AG04449 (cell line): ENCODE measurements around the gene RTN4.

Experiments used
- CTCF ChIA-PET: fragments of 350-600 bp; formaldehyde crosslinking; extraction: SDS; loops from one replicate; lab custom pipeline; 2021; ENCODE audit warnings: antibody characterized with exemption; lab: Yijun Ruan, JAX
- POLR2A ChIA-PET: fragments of 400-600, 350-600 bp; formaldehyde crosslinking; extraction: SDS; loops from one replicate; lab custom pipeline; 2020; ENCODE audit warnings: antibody characterized with exemption, inconsistent platforms; lab: Yijun Ruan, JAX
- DNase-seq: peaks from one replicate; pipeline ENCODE4 v3.0.0-alpha.2; 2010; ENCODE audit warnings: low read depth, low spot score
- H3K4me3 ChIP-seq: 2 replicates; pipeline ENCODE4 v1.5.1; 2011; ENCODE audit warnings: low read depth, mild to moderate bottlenecking, control low read depth, low read length
- CTCF ChIP-seq: IDR thresholded peaks from one replicate; pipeline ENCODE4 v1.5.1; 2011; ENCODE audit warnings: mild to moderate bottlenecking, moderate library complexity, low read length, control low read depth, inconsistent platforms; ENCODE audit not compliant: insufficient read depth; ENCODE audit errors: missing control alignments

RTN4 gene

DNA sequence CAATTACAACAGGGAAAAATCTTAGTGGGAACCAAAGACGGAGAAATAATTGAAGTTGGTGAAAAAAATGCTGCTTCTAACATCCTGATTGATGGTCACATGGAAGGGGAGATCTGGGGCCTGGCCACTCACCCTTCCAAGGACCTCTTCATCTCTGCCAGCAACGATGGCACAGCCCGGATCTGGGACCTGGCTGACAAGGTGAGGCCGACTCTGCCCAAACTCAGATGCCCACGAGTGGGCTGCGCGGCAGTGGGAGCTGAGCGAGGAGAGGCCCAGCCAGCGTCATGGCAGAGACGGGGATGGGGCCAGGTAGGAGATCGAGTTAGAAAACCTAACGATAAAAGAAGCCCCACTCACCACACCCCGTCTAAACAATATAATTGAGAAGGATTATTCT is 87.7 kb downstream of the RTN4 start:
- no peak for TF ChIP-seq CTCF
- POLR2A ChIA-PET, result interaction anchor here (1.4 kb wide), 1 partner anchor 63 kb away, joined by 3 read pairs; no protein-coding TSS in a partner anchor
- no peak for DNase-seq
- H3K4me3 ChIP-seq, result no peak overlapping the region
- CTCF ChIA-PET, result interaction anchor here (2.0 kb wide), 1 partner anchor 63 kb away, joined by 7 read pairs; no protein-coding TSS in a partner anchor

- no peak for DNase-seq
- ChIA-PET POLR2A (no interaction called here), CTCF (interaction anchor here (1.3 kb wide), 2 partner anchors 60 to 208 kb away, joined by 3 to 4 read pairs; no protein-coding TSS in a partner anchor)
- H3K4me3 ChIP-seq, result no peak overlapping the region
- TF ChIP-seq CTCF, result no peak
Measured at GRCh38 chr2:54960164-54960563, 90.1 kb downstream of the RTN4 start.

- ChIA-PET POLR2A (no interaction called here), CTCF (no interaction called here)
- DNase-seq, result no peak
- no peak overlapping the region for H3K4me3 ChIP-seq
- TF ChIP-seq CTCF, result no peak
Measured at GRCh38 chr2:54958717-54959371, 91.4 kb downstream of the RTN4 start.

DNA sequence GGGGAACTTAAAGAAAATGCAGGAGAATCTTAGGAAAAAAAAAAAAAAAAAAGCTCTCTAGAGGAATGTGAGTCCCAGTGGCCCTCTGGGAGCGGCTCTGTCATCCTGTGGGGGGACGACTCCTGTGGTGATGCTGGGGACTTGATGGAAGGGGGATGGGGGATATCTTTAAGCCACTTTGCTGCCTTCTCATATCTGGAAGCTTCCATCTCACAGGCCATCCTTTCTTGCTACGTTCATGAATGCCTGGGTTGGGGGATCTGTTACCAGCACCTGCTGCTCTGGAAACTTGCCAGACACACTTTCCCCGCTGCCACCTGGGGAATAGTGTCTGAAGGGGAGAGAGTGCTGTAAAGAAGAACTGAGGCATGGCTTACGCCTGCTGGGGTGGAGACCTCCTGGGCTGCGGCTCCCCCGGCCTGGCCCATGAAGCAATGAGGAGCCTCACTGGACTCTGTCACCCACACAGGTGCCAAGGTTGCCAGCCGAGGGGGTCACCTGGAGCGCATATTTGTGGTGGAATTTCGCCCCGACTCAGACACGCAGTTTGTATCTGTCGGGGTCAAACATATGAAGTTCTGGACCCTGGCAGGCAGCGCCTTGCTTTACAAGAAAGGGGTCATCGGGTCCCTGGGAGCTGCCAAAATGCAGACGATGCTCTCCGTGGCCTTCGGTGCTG is 92.8 kb downstream of the RTN4 start:
- no peak for DNase-seq
- no peak overlapping the region for H3K4me3 ChIP-seq
- TF ChIP-seq CTCF, result no peak
- CTCF ChIA-PET, result interaction anchor here (1.9 to 2.5 kb wide), 2 partner anchors 8 to 119 kb away, joined by 5 to 10 read pairs; no protein-coding TSS in a partner anchor
- POLR2A ChIA-PET, result interaction anchor here (0.6 kb wide), 1 partner anchor 135 kb away, joined by 3 read pairs; no protein-coding TSS in a partner anchor

GRCh38 chr2:54956111-54956627 is 94.1 kb downstream of the RTN4 start:
- H3K4me3 ChIP-seq, result no peak overlapping the region
- TF ChIP-seq CTCF, result no peak
- ChIA-PET CTCF (interaction anchor here (1.7 to 2.5 kb wide), 3 partner anchors 10 to 117 kb away, joined by 4 to 10 read pairs (median 5); no protein-coding TSS in a partner anchor), POLR2A (no interaction called here)
- no peak for DNase-seq
